Aorta (tissue), 5 donors: ENCODE results near the gene HDHD5. TPM values are rescaled to one million over a fixed set of nuclear protein-coding genes. Genes with fewer than 3 reads are reported as not detected.
A peak's percentile ranks its signal among the peaks of the same experiment; 100 is the strongest.
"Not testable (repeated sequence)": the region's sequence is repeated elsewhere in the genome, so short reads cannot be mapped to it uniquely, and the experiment has no call there.

ENCODE experiments used
- ATAC-seq: fragments of 200-7000 bp; cut with Tn5 transposase; one replicate; pipeline ENCODE4 v1.9.1; 2022; ENCODE audit warnings: moderate library complexity; ENCODE audit not compliant: low FRiP score
- DNase-seq, 2 donors: peaks; one replicate each; pipeline ENCODE4 v3.0.0-alpha.2; 2020
- H3K27ac ChIP-seq, 2 donors: one replicate each; pipeline ENCODE4 v1.5.1; 2013; ENCODE audit warnings: low read length in 2 of 2, mild to moderate bottlenecking in 2 of 2, moderate library complexity in 2 of 2, control low read depth in 1 of 2, inconsistent platforms in 1 of 2, low read depth in 1 of 2
- H3K27me3 ChIP-seq, 2 donors: one replicate each; pipeline ENCODE4 v1.6.1; 2013; ENCODE audit warnings: control low read depth in 1 of 2, low read length in 1 of 2, mild to moderate bottlenecking in 1 of 2, moderate library complexity in 1 of 2; ENCODE audit not compliant: insufficient read depth in 2 of 2, control insufficient read depth in 1 of 2
- H3K36me3 ChIP-seq, 2 donors: one replicate each; pipeline ENCODE4 v1.6.1; 2013; ENCODE audit warnings: control low read depth in 1 of 2, low read length in 1 of 2, mild to moderate bottlenecking in 1 of 2; ENCODE audit not compliant: insufficient read depth in 2 of 2, control insufficient read depth in 1 of 2
- H3K4me1 ChIP-seq, 2 donors: one replicate each; pipeline ENCODE4 v1.6.1; 2013; ENCODE audit warnings: low read length in 2 of 2, control low read depth in 1 of 2, mild to moderate bottlenecking in 1 of 2, moderate library complexity in 1 of 2; ENCODE audit not compliant: insufficient read depth in 2 of 2, control insufficient read depth in 1 of 2
- H3K4me3 ChIP-seq, 2 donors: one replicate each; pipeline ENCODE4 v1.5.1; 2013; ENCODE audit warnings: low read length in 2 of 2, control low read depth in 1 of 2, mild to moderate bottlenecking in 1 of 2
- H3K9me3 ChIP-seq: one replicate; pipeline ENCODE4 v1.6.1; 2013; ENCODE audit warnings: mild to moderate bottlenecking, low read length; ENCODE audit not compliant: control insufficient read depth
- WGBS, 2 donors: extraction: QIAGEN DNeasy Blood & Tissue Kit; methylation state at CpG; one replicate each; pipeline ENCODE4 v1.1.7; 2013; 5-methylcytosine and 5-hydroxymethylcytosine counted together
- intact Hi-C, 2 donors: fragments of 100-400 bp; cut with DNase I; formaldehyde crosslinking; loops; one replicate each; pipeline versions ENCODE4 v1.14.2 to v1.15.0; 2022
- polyA plus RNA-seq, 2 donors: library from polyadenylated mRNA; stranded (reverse); fragments of 200-250 nt; gene quantifications; one replicate each; pipeline ENCODE4 v1.2.3, GENCODE V29; 2013
- total RNA-seq, 2 donors: library from RNA; stranded (reverse); fragmentation: NEBNext Ultra II Directional; extraction: Animal tissue kit (Norgen Biotek cat#: 25700); gene quantifications; one replicate each; pipeline ENCODE4 v1.2.1, GENCODE V29; 2021
- donor health status: healthy with polysubstance abuse.
- donor health status: Bipolar disorder and iron deficiency.
- donor health status: DM: no; HTN: no; CAD: no.
- donor health status: DM: no; HTN: no; CAD: no.
- donor health status: DM: yes; HTN: yes; CAD: no.

Gene HDHD5
- total and polyA plus RNA-seq, 4 donors: 15.1 to 30.6 (median 19.4) TPM

DNA sequence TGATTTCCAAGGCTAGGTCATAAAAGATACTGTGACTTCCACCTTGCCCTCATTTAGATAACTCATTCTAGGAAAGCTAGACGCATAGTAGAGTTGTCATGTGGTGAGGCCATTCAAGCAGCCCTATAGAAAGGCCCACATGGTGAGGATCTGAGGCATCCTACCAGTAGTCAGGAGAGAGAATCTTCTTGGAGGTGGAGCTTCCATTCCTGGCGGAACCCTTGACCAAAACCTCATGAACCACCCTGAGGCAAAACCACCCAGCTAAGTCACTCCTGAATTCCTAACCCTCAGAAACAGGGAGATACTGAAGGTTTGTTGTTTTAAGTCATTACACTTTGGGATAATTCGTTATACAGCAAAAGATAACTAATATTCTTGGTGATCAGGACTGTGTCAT is 2.9 kb upstream of the HDHD5 start:
- Histone ChIP-seq H3K27ac (no peak overlapping the region), H3K4me3 (no peak overlapping the region), H3K27me3 (no peaks in the 10 kb centered on the region), H3K4me1 (no peaks in the 10 kb centered on the region), H3K36me3 (no peaks in the 10 kb centered on the region), H3K9me3 (no peaks in the 10 kb centered on the region)
- ATAC-seq (no peak), DNase-seq (peak in 1 of 2 donors; percentile 1)
- intact Hi-C loops: no loop called here
- 93 to 99% methylated on average over 3 of the region's 3 CpGs for WGBS, 2 donors

DNA sequence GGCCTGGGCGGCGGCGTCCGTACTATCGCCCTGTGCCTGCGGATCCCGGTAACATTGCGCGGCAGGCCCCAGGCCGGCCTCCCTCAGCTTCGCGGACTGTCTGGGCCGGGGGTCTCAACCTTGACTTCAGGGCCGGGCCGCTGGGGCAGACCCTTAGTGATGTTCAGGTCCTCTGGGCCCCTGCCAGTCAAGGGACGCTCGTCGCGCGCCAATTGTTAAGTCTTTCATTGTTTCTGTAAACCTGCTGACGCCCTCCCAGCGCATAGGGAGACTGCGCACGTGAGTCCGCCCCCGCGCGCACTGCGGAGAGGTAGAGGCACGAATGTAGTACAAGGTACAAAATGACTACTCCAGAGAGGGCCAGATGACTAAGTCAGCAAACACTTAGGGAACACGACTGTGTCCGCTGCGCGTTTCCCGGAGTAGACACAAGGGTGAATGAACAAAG is 451 bp upstream of the HDHD5 start:
- peak; percentile 70 for ATAC-seq
- DNase-seq: peak; percentile 58 to 81
- no peaks in the 10 kb centered on the region for H3K9me3 ChIP-seq
- peak overlapping the region; percentile 48 to 77 for H3K4me3 ChIP-seq
- H3K36me3 ChIP-seq: no peaks in the 10 kb centered on the region
- H3K27me3 ChIP-seq: no peaks in the 10 kb centered on the region
- intact Hi-C loops: loop anchor here in 1 of 2 donors (2.0 kb wide), 1 partner anchor 75 kb away; the partner anchor contains the start of gene IL17RA
- 9 to 11% methylated on average over 27 to 35 of the region's 35 CpGs for WGBS, 2 donors
- peak overlapping the region in 1 of 2 donors; percentile 18 for H3K27ac ChIP-seq
- no peaks in the 10 kb centered on the region for H3K4me1 ChIP-seq

GRCh38 chr22:17158176-17158567 is 905 bp downstream of the HDHD5 start:
- no peaks in the 10 kb centered on the region for H3K4me1 ChIP-seq

DNA sequence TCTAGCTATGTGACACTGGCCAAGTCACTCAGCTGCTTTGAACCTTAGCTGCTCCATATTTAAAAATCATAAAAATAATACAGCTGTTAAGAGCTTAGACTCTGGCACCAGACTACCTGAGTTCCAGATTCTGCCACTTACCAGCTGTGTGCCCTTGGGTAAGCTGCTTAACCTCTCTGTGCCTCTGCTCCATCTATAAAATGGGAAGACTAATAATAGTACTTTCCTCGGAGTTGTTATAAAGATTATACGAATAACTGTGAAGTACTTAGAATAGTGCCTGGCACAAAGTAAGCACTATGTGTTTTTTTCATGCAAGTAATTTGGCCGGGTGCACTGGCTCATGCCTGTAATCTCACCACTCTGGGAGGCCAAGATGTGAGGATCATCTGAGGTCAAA is 1.4 kb downstream of the HDHD5 start:
- intact Hi-C loops: loop anchor here in 1 of 2 donors (2.0 kb wide), 1 partner anchor 73 kb away; the partner anchor contains the start of gene IL17RA
- Histone ChIP-seq H3K4me3 (no peak overlapping the region), H3K27me3 (no peaks in the 10 kb centered on the region), H3K36me3 (no peaks in the 10 kb centered on the region), H3K4me1 (no peaks in the 10 kb centered on the region), H3K9me3 (no peaks in the 10 kb centered on the region), H3K27ac (no peak overlapping the region)
- DNase-seq (no peak), ATAC-seq (no peak)
- WGBS, 2 donors: 16 to 28% methylated on average over 3 of the region's 3 CpGs

More at GRCh38 chr22:17158176-17158567, 905 bp downstream of the HDHD5 start:
- Histone ChIP-seq H3K36me3 (no peaks in the 10 kb centered on the region), H3K27ac (peak overlapping the region in 1 of 2 donors; percentile 46), H3K4me3 (peak overlapping the region; percentile 34 to 35), H3K9me3 (no peaks in the 10 kb centered on the region), H3K27me3 (no peaks in the 10 kb centered on the region)
- intact Hi-C loops: loop anchor here in 1 of 2 donors (2.0 kb wide), 1 partner anchor 73 kb away; the partner anchor contains the start of gene IL17RA
- no peak for DNase-seq
- ATAC-seq: no peak
- whole genome bisulfite sequencing, 2 donors: 53% methylated on average over 17 of the region's 17 CpGs

- Histone ChIP-seq H3K9me3 (no peaks in the 10 kb centered on the region), H3K36me3 (no peaks in the 10 kb centered on the region), H3K4me1 (no peaks in the 10 kb centered on the region), H3K4me3 (no peak overlapping the region), H3K27me3 (no peaks in the 10 kb centered on the region), H3K27ac (no peak overlapping the region)
- no peak for ATAC-seq
- WGBS, 2 donors: 84 to 90% methylated on average over 3 of the region's 3 CpGs
- intact Hi-C loops: no loop called here
- no peak for DNase-seq
These were observed 3.1 kb downstream of the HDHD5 start for GRCh38 chr22:17155941-17156340.

DNA sequence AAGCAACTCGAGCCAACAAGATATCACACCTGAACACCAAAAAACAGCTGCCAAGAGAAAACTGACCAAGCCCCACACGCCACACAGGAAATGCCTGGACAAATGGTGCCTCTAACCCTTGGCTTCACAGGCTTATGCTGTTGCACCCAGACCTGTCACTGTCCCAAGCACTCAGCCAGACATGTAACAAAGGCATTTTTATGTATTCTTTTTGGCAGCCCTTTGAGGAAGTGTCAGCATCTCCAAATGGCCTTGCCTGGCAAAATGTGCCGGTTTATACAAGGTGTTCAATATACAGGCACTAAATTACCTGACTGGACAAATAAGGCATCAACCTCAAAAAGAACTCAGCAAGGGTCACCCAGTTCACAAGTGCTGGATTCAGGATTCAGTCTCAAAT is 6.1 kb downstream of the HDHD5 start:
- Histone ChIP-seq H3K4me3 (no peak overlapping the region), H3K27me3 (no peaks in the 10 kb centered on the region), H3K9me3 (no peaks in the 10 kb centered on the region), H3K4me1 (no peaks in the 10 kb centered on the region), H3K36me3 (no peaks in the 10 kb centered on the region), H3K27ac (no peak overlapping the region)
- DNase-seq (no peak), ATAC-seq (no peak)
- intact Hi-C loops: no loop called here
- WGBS, 2 donors: 62 to 69% methylated on average over 3 of the region's 3 CpGs

DNA sequence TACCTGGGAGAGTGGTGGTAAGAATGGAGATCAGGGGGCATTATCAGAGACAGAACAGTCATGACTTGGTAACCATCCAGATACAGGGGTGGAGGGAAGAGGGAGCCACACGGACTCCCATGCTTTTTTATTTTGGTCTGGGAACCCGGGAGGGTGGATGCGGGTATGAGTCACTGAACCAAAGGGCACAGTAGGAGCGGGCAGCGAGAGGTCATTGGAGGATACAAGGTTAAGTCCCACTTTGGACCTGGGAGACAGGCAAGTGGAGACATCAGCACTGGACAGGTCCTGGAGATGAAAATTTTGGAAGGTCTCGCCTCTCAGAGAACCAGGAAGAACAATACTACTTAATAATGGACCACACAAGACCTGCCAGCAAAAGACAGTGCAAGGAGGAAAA is 6.7 kb downstream of the HDHD5 start:
- Histone ChIP-seq H3K4me3 (no peak overlapping the region), H3K36me3 (no peaks in the 10 kb centered on the region), H3K27ac (no peak overlapping the region), H3K9me3 (no peaks in the 10 kb centered on the region), H3K4me1 (no peaks in the 10 kb centered on the region), H3K27me3 (no peaks in the 10 kb centered on the region)
- intact Hi-C loops: no loop called here
- WGBS, 2 donors: 75 to 77% methylated on average over 6 of the region's 6 CpGs
- peak in 1 of 2 donors; percentile 51 for DNase-seq
- no peak for ATAC-seq

DNA sequence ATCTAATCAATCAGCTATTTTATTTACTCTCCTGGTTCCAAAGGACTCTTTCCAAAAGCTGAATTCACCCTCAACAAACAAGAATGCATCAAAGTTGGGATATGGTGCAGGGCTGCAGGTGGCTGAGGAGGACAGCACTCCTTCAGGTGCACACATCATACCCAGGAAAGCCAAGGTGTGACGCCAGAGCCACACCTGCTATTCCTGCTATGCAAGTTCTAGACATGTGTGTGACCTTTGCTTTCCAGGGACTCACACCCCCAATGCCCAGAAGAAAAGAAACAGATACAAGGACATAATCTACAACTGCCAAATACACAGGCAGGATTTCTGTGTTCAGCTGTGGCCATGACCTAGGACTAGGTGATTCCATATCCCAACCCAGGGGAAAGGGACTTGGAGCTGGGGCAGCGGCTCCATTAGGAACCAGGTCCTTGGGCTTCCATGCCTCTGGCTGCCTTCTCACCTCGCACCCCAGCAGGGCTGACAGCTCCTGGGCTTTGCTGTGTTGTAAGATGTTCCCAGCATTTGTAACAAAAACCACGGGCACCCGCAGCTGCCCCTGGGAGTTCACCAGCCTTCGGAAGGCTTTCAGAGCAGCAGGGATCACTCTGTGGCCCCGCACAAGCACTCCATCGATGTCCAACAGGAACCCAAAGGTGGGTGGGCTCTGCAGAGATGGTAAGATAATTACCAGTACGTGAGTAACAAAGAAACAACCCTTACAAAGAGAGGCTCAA is 9.8 kb downstream of the HDHD5 start:
- no peaks in the 10 kb centered on the region for H3K27me3 ChIP-seq
- H3K36me3 ChIP-seq: peaks cover 0 to 3% of the 10 kb centered on the region in 2 donors
- H3K4me1 ChIP-seq: no peaks in the 10 kb centered on the region
- no peak overlapping the region for H3K27ac ChIP-seq
- 92 to 93% methylated on average over 9 of the region's 9 CpGs for WGBS, 2 donors
- DNase-seq (peak in 1 of 2 donors; percentile 25), ATAC-seq (no peak)
- intact Hi-C loops: no loop called here
- no peaks in the 10 kb centered on the region for H3K9me3 ChIP-seq
- no peak overlapping the region for H3K4me3 ChIP-seq

DNA sequence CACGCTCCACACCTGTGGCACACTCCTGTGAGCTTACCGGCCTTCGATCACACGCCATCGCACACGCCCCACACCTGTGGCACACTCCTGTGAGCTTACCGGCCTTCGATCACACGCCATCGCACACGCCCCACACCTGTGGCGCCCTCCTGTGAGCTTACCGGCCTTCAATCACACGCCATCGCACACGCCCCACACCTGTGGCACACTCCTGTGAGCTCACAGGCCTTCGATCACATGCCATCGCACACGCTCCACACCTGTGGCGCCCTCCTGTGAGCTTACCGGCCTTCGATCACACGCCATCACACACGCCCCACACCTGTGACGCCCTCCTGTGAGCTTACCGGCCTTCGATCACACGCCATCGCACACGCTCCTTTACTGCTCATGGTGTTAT is 11.6 kb downstream of the HDHD5 start:
- H3K9me3 ChIP-seq, H3K4me1 ChIP-seq, intact Hi-C loops, H3K4me3 ChIP-seq, H3K27me3 ChIP-seq, H3K27ac ChIP-seq, DNase-seq, H3K36me3 ChIP-seq, ATAC-seq: not testable (repeated sequence)
- 97% methylated on average over 30 of the region's 30 CpGs for WGBS, 2 donors
